ENCODE data around the gene MALRD1.

The MALRD1 gene

DNA sequence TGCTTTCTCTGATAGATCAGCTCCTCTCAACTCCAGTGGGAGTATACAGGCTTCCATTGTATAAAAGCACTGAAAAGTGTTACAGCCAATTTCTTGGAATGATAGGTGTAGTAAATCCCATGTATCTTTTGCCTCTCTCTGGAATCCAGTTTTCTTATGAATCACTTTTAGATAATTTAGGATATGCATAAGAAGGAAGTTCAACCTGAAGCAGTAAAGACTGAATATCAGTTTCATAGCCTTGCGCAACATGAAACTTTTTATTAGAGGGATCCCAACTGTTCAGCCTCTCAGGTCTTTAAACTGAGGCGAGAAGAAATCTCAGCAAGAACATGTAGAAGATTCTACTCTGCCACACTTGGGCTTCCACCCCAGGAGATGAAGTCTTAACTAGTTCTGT, 280.0 kb downstream of the MALRD1 start:
- in situ Hi-C loops (cut with HindIII; ENCODE audit: low sequenced_read_pairs) = no loop called here
- DNase-seq (ENCODE audit: low read depth) = no peak
- TF ChIP-seq, protein P1, sequence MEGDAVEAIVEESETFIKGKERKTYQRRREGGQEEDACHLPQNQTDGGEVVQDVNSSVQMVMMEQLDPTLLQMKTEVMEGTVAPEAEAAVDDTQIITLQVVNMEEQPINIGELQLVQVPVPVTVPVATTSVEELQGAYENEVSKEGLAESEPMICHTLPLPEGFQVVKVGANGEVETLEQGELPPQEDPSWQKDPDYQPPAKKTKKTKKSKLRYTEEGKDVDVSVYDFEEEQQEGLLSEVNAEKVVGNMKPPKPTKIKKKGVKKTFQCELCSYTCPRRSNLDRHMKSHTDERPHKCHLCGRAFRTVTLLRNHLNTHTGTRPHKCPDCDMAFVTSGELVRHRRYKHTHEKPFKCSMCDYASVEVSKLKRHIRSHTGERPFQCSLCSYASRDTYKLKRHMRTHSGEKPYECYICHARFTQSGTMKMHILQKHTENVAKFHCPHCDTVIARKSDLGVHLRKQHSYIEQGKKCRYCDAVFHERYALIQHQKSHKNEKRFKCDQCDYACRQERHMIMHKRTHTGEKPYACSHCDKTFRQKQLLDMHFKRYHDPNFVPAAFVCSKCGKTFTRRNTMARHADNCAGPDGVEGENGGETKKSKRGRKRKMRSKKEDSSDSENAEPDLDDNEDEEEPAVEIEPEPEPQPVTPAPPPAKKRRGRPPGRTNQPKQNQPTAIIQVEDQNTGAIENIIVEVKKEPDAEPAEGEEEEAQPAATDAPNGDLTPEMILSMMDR (IDR thresholded peaks at IDR 0.05; ENCODE audit: low read depth, low read length, missing control alignments) = no peak
- no peak overlapping the region for H3K4me3 ChIP-seq (ENCODE audit: low read depth, low read length)

DNA sequence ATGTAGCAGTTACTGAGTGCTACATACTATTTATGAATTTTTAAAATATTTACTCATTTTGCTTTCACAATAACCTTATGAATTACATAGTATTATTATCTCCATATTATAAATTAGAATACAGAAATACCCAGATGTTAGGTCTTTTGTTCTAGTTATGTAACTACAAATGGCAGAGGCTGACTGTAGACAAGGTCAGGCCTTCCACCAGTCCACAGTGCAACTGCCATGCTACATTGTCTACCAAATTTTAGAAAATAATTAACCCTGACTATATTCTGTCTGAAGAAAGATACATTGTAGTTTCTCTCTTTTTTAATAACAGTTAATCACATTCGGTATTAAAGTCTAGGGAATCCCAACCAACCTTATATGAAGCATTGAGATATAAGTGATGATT, 280.9 kb downstream of the MALRD1 start:
- in situ Hi-C loops (cut with HindIII; ENCODE audit: low sequenced_read_pairs) = no loop called here
- H3K4me3 ChIP-seq (ENCODE audit: low read depth, low read length) = no peak overlapping the region
- no peak for DNase-seq (ENCODE audit: low read depth)
- TF ChIP-seq, protein P1 (IDR thresholded peaks at IDR 0.05; ENCODE audit: low read depth, low read length, missing control alignments) = no peak

DNA sequence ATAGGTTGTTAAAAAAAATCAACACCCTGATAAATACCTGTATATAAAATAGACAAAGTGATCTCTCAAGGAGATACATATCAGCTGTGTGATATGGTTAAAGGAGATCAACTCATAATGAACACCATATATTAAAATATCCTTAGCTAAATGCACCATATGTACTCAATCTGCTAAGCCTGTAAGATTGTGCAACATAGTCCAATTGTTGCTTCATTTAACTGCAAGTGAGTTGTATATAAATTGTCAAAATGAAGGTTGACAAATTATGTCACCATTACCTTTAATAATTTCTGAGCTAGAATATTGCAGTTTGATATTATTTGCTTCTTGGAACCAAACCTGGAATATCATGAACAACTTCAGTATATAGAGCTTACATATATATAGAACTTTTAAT, 283.7 kb downstream of the MALRD1 start:
- in situ Hi-C loops (cut with HindIII; ENCODE audit: low sequenced_read_pairs) = no loop called here
- TF ChIP-seq, protein P1 (IDR thresholded peaks at IDR 0.05; ENCODE audit: low read depth, low read length, missing control alignments) = no peak
- no peak overlapping the region for H3K4me3 ChIP-seq (ENCODE audit: low read depth, low read length)
- no peak for DNase-seq (ENCODE audit: low read depth)

GRCh38 chr10:19333631-19334030, 285.0 kb downstream of the MALRD1 start:
- peak; percentile 26 for DNase-seq (ENCODE audit: low read depth)
- TF ChIP-seq, protein P1 (IDR thresholded peaks at IDR 0.05; ENCODE audit: low read depth, low read length, missing control alignments) = no peak
- in situ Hi-C loops (cut with HindIII; ENCODE audit: low sequenced_read_pairs) = no loop called here
- H3K4me3 ChIP-seq (ENCODE audit: low read depth, low read length) = no peak overlapping the region

DNA sequence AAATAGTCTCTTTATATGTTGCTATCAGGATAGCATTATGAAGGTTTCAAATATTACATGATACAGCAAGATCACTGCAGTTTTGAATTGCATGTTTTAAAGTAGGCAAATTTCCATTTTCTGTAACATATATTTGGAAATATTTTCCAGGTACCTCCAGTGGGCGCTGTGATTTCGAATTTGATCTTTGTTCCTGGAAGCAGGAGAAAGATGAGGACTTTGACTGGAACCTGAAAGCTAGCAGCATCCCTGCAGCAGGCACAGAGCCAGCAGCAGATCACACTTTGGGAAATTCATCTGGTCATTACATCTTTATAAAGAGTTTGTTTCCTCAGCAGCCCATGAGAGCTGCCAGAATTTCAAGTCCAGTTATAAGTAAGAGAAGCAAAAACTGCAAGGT, 299.0 kb downstream of the MALRD1 start:
- H3K4me3 ChIP-seq (ENCODE audit: low read depth, low read length) = no peak overlapping the region
- no peak for DNase-seq (ENCODE audit: low read depth)
- TF ChIP-seq, protein P1 (IDR thresholded peaks at IDR 0.05; ENCODE audit: low read depth, low read length, missing control alignments) = peak; percentile 32
- in situ Hi-C loops (cut with HindIII; ENCODE audit: low sequenced_read_pairs) = no loop called here

DNA sequence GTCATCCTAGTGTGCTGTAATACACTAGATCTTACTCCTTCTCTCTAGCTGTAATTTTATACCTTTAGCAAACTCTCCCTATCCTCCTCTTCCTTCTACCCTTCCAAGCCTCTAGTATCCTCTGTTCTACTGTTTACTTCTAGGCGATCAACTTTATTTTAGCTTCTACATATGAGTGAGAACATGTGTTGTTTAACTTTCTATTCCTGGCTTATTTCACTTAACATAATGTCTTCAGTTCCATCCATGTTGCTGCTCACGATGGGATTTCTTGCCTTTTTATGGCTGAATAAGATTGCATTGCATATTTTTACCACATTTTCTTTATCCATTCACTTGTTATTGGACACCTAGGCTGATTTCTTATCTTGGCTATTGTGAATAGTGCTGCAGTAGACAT, 318.6 kb downstream of the MALRD1 start:
- TF ChIP-seq, protein P1 (IDR thresholded peaks at IDR 0.05; ENCODE audit: low read depth, low read length, missing control alignments) = no peak
- DNase-seq (ENCODE audit: low read depth) = no peak
- in situ Hi-C loops (cut with HindIII; ENCODE audit: low sequenced_read_pairs) = no loop called here
- no peak overlapping the region for H3K4me3 ChIP-seq (ENCODE audit: low read depth, low read length)

GRCh38 chr10:19373988-19374387, 325.4 kb downstream of the MALRD1 start:
- in situ Hi-C loops (cut with HindIII; ENCODE audit: low sequenced_read_pairs) = no loop called here
- DNase-seq (ENCODE audit: low read depth) = no peak
- TF ChIP-seq, protein P1 (IDR thresholded peaks at IDR 0.05; ENCODE audit: low read depth, low read length, missing control alignments) = no peak
- H3K4me3 ChIP-seq (ENCODE audit: low read depth, low read length) = no peak overlapping the region
